ENCODE data around the gene FCN1.

DNA sequence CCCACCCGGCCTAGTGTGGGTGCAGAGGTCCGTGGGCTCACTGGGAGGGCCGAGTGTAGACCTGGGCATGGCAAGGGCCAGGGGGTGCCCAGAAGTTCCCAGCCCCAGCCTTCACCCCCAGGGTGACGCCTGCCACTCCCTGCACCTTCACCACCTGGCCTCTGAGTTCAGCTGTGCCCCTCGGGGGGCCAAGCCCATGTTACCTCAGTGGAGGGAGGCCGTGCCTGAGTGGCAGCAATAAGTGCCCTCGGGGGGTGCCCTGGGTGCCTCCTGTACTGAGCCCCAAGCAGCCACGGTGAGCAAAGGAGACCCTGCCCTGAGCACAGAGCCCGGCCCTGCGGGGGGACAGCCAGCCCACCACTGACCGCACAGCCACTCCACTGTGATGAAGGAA, 47.4 kb downstream of the FCN1 start:
- TF ChIP-seq, protein P1, sequence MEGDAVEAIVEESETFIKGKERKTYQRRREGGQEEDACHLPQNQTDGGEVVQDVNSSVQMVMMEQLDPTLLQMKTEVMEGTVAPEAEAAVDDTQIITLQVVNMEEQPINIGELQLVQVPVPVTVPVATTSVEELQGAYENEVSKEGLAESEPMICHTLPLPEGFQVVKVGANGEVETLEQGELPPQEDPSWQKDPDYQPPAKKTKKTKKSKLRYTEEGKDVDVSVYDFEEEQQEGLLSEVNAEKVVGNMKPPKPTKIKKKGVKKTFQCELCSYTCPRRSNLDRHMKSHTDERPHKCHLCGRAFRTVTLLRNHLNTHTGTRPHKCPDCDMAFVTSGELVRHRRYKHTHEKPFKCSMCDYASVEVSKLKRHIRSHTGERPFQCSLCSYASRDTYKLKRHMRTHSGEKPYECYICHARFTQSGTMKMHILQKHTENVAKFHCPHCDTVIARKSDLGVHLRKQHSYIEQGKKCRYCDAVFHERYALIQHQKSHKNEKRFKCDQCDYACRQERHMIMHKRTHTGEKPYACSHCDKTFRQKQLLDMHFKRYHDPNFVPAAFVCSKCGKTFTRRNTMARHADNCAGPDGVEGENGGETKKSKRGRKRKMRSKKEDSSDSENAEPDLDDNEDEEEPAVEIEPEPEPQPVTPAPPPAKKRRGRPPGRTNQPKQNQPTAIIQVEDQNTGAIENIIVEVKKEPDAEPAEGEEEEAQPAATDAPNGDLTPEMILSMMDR (IDR thresholded peaks at IDR 0.05), result no peak
- TF ChIP-seq POLR2A (IDR thresholded peaks at IDR 0.05), result no peak

All from right lobe of liver (tissue), 4 donors.